ENCODE results near the gene LUC7L3. TPM values are rescaled to one million over a fixed set of nuclear protein-coding genes. Genes with fewer than 3 reads are reported as not detected.

Gene LUC7L3
- total RNA-seq, 1 donor from 2014 or later: 32.0 TPM

DNA sequence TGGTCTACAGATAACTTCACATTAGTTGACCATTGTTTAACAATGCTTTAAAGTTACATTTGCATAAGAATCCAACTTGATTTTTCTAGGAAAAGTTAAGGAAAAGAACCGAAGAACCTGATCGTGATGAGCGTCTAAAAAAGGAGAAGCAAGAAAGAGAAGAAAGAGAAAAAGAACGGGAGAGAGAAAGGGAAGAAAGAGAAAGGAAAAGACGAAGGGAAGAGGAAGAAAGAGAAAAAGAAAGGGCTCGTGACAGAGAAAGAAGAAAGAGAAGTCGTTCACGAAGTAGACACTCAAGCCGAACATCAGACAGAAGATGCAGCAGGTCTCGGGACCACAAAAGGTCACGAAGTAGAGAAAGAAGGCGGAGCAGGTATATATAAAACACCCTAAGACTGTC is 26.2 kb downstream of the LUC7L3 start:
- intact Hi-C loops (cut with DNase I): no loop called here
- no peak overlapping the region for H3K4me3 ChIP-seq
- TF ChIP-seq, protein P1, sequence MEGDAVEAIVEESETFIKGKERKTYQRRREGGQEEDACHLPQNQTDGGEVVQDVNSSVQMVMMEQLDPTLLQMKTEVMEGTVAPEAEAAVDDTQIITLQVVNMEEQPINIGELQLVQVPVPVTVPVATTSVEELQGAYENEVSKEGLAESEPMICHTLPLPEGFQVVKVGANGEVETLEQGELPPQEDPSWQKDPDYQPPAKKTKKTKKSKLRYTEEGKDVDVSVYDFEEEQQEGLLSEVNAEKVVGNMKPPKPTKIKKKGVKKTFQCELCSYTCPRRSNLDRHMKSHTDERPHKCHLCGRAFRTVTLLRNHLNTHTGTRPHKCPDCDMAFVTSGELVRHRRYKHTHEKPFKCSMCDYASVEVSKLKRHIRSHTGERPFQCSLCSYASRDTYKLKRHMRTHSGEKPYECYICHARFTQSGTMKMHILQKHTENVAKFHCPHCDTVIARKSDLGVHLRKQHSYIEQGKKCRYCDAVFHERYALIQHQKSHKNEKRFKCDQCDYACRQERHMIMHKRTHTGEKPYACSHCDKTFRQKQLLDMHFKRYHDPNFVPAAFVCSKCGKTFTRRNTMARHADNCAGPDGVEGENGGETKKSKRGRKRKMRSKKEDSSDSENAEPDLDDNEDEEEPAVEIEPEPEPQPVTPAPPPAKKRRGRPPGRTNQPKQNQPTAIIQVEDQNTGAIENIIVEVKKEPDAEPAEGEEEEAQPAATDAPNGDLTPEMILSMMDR (IDR thresholded peaks at IDR 0.05): no peak

DNA sequence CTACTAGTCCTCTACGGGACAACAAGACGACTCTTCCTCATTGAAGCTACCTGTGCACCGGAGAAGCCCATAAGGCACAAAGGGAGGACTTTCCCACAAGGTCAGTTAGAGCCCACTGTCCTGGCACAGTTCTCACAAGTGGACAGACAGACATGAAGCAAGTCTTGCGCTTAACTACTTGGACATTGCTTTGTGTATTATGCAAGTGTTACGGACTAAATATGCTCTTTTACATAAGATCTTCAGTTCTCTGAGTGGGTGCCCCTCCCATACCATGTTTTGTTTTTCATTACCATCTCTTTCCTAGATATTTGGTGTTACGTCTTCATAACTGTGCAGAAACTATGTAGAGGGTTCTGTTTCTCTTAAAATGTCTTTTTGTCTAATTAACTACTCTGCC is 29.8 kb downstream of the LUC7L3 start:
- Histone ChIP-seq H3K27me3 (no peaks in the 10 kb centered on the region), H3K4me1 (no peaks in the 10 kb centered on the region), H3K27ac (no peak overlapping the region), H3K36me3 (peaks cover 80 to 96% of the 10 kb centered on the region in 2 donors), H3K9me3 (no peaks in the 10 kb centered on the region), H3K4me3 (no peak overlapping the region)
- TF ChIP-seq, protein P1 (IDR thresholded peaks at IDR 0.05): no peak
- intact Hi-C loops (cut with DNase I): no loop called here
- no peak for DNase-seq (ENCODE audit: low spot score in 2 of 2)

More for the DNA sequence above, 26.2 kb downstream of the LUC7L3 start:
- Histone ChIP-seq H3K9me3 (no peaks in the 10 kb centered on the region), H3K27me3 (no peaks in the 10 kb centered on the region), H3K27ac (no peak overlapping the region), H3K4me1 (no peaks in the 10 kb centered on the region), H3K36me3 (peaks cover 82 to 98% of the 10 kb centered on the region in 2 donors)
- no peak for DNase-seq (ENCODE audit: low spot score in 2 of 2)

DNA sequence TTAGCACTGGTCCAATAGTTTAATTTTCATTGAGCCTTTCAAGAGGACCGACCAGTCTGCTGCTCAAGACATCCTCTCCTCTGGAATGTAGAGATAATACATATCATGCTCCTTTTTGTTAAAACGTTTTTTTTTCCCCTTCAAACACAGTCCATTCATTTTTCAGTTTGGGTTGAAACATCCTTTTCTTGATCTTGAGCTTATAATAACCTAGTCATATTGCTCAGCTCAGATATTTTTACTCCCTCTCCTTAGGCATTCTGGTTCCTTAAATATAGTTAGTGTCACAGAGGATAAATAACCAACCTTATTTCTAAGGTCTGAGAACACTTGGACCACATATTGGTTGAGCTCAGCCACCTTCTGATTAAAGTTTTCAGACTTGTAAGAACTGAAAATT is 35.1 kb downstream of the LUC7L3 start:
- H3K27me3 ChIP-seq: no peaks in the 10 kb centered on the region
- TF ChIP-seq, protein P1 (IDR thresholded peaks at IDR 0.05): no peak
- no peaks in the 10 kb centered on the region for H3K9me3 ChIP-seq
- H3K4me3 ChIP-seq: no peak overlapping the region
- intact Hi-C loops (cut with DNase I): no loop called here
- H3K4me1 ChIP-seq: peaks cover 0 to 3% of the 10 kb centered on the region in 2 donors
- DNase-seq (ENCODE audit: low spot score in 2 of 2): no peak
- no peak overlapping the region for H3K27ac ChIP-seq
- H3K36me3 ChIP-seq: peaks cover 42 to 49% of the 10 kb centered on the region in 2 donors

DNA sequence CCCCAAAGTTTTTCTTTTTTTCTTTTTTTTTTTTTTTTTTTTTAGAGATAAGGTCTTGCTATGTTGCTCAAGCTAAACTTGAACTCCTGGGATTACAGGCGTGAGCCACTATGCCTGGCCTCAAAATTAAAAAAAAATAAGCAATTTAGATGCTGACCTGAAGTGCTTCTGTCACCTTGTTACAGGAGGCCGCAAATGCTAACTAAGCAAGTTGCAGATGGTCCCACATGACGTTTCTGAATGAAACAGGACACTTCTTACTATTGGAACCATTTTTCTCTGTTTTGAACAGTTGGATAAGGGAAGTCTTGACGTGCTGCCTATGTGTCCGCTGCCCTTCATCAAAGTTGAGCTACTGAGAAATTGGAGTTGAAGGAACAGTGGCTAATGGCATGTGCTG is 39.1 kb downstream of the LUC7L3 start:
- no peak overlapping the region for H3K4me3 ChIP-seq
- DNase-seq (ENCODE audit: low spot score in 2 of 2): no peak

DNA sequence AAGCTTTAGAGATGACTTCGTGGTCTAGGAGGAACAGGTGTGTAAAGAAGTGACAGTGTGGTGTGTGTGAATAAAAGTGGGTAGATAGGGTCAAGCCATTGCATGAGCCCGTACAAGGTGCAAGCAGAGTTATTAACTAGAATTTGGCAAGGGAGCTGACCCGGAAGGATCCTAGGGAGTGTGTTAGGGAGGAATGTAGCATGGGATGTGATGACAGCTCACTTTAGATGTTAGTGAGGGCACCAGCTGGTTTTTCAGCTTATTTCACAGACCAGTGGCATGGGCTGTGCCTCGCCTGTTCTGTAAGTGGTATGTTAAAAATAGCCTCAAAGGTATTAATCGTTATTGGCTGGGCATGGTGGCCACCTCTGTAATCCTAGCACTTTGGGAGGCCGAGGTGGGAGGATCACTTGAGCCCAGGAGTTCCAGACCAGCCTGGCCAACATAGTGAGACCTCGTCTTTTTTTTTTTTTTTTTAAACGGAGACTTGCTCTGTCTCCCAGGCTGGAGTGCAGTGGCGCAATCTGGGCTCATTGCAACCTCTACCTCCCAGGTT is 39.7 kb downstream of the LUC7L3 start:
- Histone ChIP-seq H3K4me3 (no peak overlapping the region), H3K36me3 (peaks cover 0 to 6% of the 10 kb centered on the region in 2 donors), H3K27ac (no peak overlapping the region), H3K4me1 (peaks cover 2 to 3% of the 10 kb centered on the region in 2 donors), H3K27me3 (no peaks in the 10 kb centered on the region), H3K9me3 (no peaks in the 10 kb centered on the region)
- DNase-seq (ENCODE audit: low spot score in 2 of 2): no peak
- intact Hi-C loops (cut with DNase I): no loop called here
- TF ChIP-seq, protein P1 (IDR thresholded peaks at IDR 0.05): no peak

More for the DNA sequence above, 39.1 kb downstream of the LUC7L3 start:
- H3K4me1 ChIP-seq: peaks cover 0 to 3% of the 10 kb centered on the region in 2 donors
- H3K36me3 ChIP-seq: peaks cover 5 to 11% of the 10 kb centered on the region in 2 donors
- no peaks in the 10 kb centered on the region for H3K27me3 ChIP-seq
- TF ChIP-seq, protein P1 (IDR thresholded peaks at IDR 0.05): no peak
- intact Hi-C loops (cut with DNase I): no loop called here
- H3K27ac ChIP-seq: no peak overlapping the region
- H3K9me3 ChIP-seq: no peaks in the 10 kb centered on the region

DNA sequence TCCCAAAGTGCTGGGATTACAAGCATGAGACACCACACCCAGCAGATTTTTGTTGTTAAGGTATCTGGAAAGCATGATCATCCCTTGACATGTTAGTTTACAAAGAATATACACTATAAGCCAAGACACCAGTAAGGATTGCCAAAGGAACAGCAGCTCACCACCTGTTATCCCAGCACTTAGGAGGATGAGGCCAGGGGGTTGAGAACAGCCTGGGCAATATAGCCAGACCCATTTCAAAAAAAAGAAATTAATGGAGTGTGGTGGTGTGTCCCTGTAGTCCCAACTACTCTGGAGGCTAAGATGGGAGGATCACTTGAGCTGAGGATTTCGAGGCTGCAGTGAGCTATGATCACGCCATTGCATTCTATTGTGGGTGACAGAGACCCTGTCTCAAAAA is 42.8 kb downstream of the LUC7L3 start:
- H3K9me3 ChIP-seq: no peaks in the 10 kb centered on the region
- no peaks in the 10 kb centered on the region for H3K36me3 ChIP-seq
- no peaks in the 10 kb centered on the region for H3K27me3 ChIP-seq
- TF ChIP-seq, protein P1 (IDR thresholded peaks at IDR 0.05): no peak
- H3K4me3 ChIP-seq: no peak overlapping the region
- no peak overlapping the region for H3K27ac ChIP-seq
- peaks cover 6 to 11% of the 10 kb centered on the region in 2 donors for H3K4me1 ChIP-seq
- intact Hi-C loops (cut with DNase I): no loop called here
- no peak for DNase-seq (ENCODE audit: low spot score in 2 of 2)
